Liver (tissue), 9 donors: ENCODE results near the gene COL8A1. TPM values are rescaled to one million over a fixed set of nuclear protein-coding genes. Genes with fewer than 3 reads are reported as not detected.

Source experiments
- DNase-seq: peaks from one replicate; pipeline ENCODE4 v3.0.0-alpha.2; 2017; ENCODE audit warnings: low spot score
- H3K27ac ChIP-seq, 2 donors: one replicate each; pipeline ENCODE4 v1.7.0; 2013; ENCODE audit warnings: inconsistent platforms in 2 of 2, low read length in 2 of 2, control low read depth in 1 of 2, low read depth in 1 of 2, mild to moderate bottlenecking in 1 of 2
- H3K27me3 ChIP-seq, 4 donors: one replicate each; pipeline versions ENCODE4 v1.6.1 to v1.7.0; 2013; ENCODE audit warnings: low read length in 3 of 4, inconsistent platforms in 1 of 4, mild to moderate bottlenecking in 1 of 4, moderate library complexity in 1 of 4; ENCODE audit not compliant: control insufficient read depth in 4 of 4, insufficient read depth in 4 of 4
- H3K36me3 ChIP-seq, 4 donors: one replicate each; pipeline versions ENCODE4 v1.6.1 to v1.7.0; 2013; ENCODE audit warnings: low read length in 3 of 4, mild to moderate bottlenecking in 3 of 4, low read depth in 1 of 4, moderate library complexity in 1 of 4; ENCODE audit not compliant: control insufficient read depth in 4 of 4, insufficient read depth in 3 of 4
- H3K4me1 ChIP-seq, 4 donors: one replicate each; pipeline versions ENCODE4 v1.6.1 to v1.7.0; 2013; ENCODE audit warnings: low read length in 3 of 4, mild to moderate bottlenecking in 3 of 4, moderate library complexity in 1 of 4; ENCODE audit not compliant: control insufficient read depth in 4 of 4, insufficient read depth in 4 of 4
- H3K4me3 ChIP-seq, 3 donors: one replicate each; pipeline versions ENCODE4 v1.6.1 to v1.7.0; 2013; ENCODE audit warnings: low read length in 3 of 3, control low read depth in 1 of 3, low read depth in 1 of 3, mild to moderate bottlenecking in 1 of 3
- H3K9ac ChIP-seq, 2 donors: one replicate each; pipeline ENCODE4 v1.7.0; 2013; ENCODE audit warnings: low read length in 2 of 2, mild to moderate bottlenecking in 2 of 2, moderate library complexity in 2 of 2, control low read depth in 1 of 2, low read depth in 1 of 2
- H3K9me3 ChIP-seq, 4 donors: one replicate each; pipeline versions ENCODE4 v1.6.1 to v1.7.0; 2013; ENCODE audit warnings: low read length in 3 of 4; ENCODE audit not compliant: control insufficient read depth in 4 of 4
- FOXA1 ChIP-seq: IDR thresholded peaks from 2 replicates; pipeline ENCODE4 v1.6.1; 2016; ENCODE audit warnings: antibody characterized with exemption
- FOXA2 ChIP-seq: IDR thresholded peaks from 2 replicates; pipeline ENCODE4 v1.6.1; 2016; ENCODE audit warnings: antibody characterized with exemption
- GABPA ChIP-seq, 2 donors: IDR thresholded peaks in 1 of 2; conservative IDR thresholded peaks in 1 of 2; 2 replicates each; pipeline ENCODE4 v1.6.1; 2016; ENCODE audit warnings: antibody characterized with exemption in 2 of 2, mild to moderate bottlenecking in 1 of 2, moderate library complexity in 1 of 2
- HNF4A ChIP-seq, 2 donors: conservative IDR thresholded peaks; 2 replicates each; pipeline ENCODE4 v1.6.1; 2016; ENCODE audit warnings: antibody characterized with exemption in 2 of 2, mild to moderate bottlenecking in 2 of 2
- HNF4G ChIP-seq: IDR thresholded peaks from 2 replicates; pipeline ENCODE4 v1.6.1; 2016; ENCODE audit warnings: antibody characterized with exemption
- JUND ChIP-seq, 2 donors: IDR thresholded peaks; 2 replicates each; pipeline ENCODE4 v1.6.1; 2016; ENCODE audit warnings: antibody characterized with exemption in 2 of 2
- NR2F2 ChIP-seq: IDR thresholded peaks from 2 replicates; pipeline ENCODE4 v1.6.1; 2016; ENCODE audit warnings: antibody characterized with exemption
- RAD21 ChIP-seq, 2 donors: IDR thresholded peaks; 2 replicates each; pipeline ENCODE4 v1.6.1; 2016; ENCODE audit warnings: antibody characterized with exemption in 2 of 2, mild to moderate bottlenecking in 2 of 2
- RXRA ChIP-seq, 2 donors: IDR thresholded peaks; 2 replicates each; pipeline ENCODE4 v1.6.1; 2017 to 2018; ENCODE audit warnings: antibody characterized with exemption in 2 of 2, mild to moderate bottlenecking in 1 of 2
- SP1 ChIP-seq: IDR thresholded peaks from 2 replicates; pipeline ENCODE4 v1.6.1; 2018; ENCODE audit warnings: antibody characterized with exemption, mild to moderate bottlenecking
- TAF1 ChIP-seq: conservative IDR thresholded peaks from 2 replicates; pipeline ENCODE4 v1.6.1; 2016; ENCODE audit warnings: antibody characterized with exemption, mild to moderate bottlenecking
- YY1 ChIP-seq: IDR thresholded peaks from 2 replicates; pipeline ENCODE4 v1.6.1; 2016; ENCODE audit warnings: antibody characterized with exemption, mild to moderate bottlenecking
- WGBS: extraction: QIAGEN DNeasy Blood & Tissue Kit; methylation state at CpG from one replicate; pipeline ENCODE4 v1.1.7; 2013; 5-methylcytosine and 5-hydroxymethylcytosine counted together
- polyA plus RNA-seq, 2 donors: library from polyadenylated mRNA; stranded (reverse) in 1 of 2; unstranded in 1 of 2; fragments of 200-250 nt in 1 of 2; fragments of >200 nt in 1 of 2; fragmentation: Nextera tagmentation in 1 of 2; extraction: Ambion mirVana in 1 of 2; gene quantifications; one replicate each; pipeline versions ENCODE4 v1.2.1 to v1.2.3, GENCODE V29; 2013 to 2015
- total RNA-seq, 2 donors: library from RNA; depleted of rRNA; stranded (reverse); fragments of >200 nt; gene quantifications; one replicate each; pipeline ENCODE4 v1.2.3, GENCODE V29; 2014
- TF ChIP-seq, protein P1 (sequence below): IDR thresholded peaks from 2 replicates; pipeline ENCODE4 v1.6.1; 2016; ENCODE audit warnings: antibody characterized with exemption, mild to moderate bottlenecking
- TF ChIP-seq, protein P2 (sequence below): IDR thresholded peaks from 2 replicates; pipeline ENCODE4 v1.6.1; 2016; ENCODE audit warnings: antibody characterized with exemption
- TF ChIP-seq, protein P3 (sequence below): IDR thresholded peaks from 2 replicates; pipeline ENCODE4 v1.6.1; 2016; ENCODE audit warnings: antibody characterized with exemption
- TF ChIP-seq, protein P4 (sequence below): fragments of 150-350 bp; IDR thresholded peaks from 2 replicates; pipeline ENCODE4 v1.5.1; 2017; ENCODE audit warnings: improper control_type of control experiment, low read depth, low read length; ENCODE audit not compliant: missing input control
- donor health status: healthy.
- donor health status: healthy.
- donor health status: healthy.
- donor health status: healthy.
- donor health status: healthy.

COL8A1 gene
- total and polyA plus RNA-seq, 4 donors: 0.14 to 2.2 (median 1.0) TPM

DNA sequence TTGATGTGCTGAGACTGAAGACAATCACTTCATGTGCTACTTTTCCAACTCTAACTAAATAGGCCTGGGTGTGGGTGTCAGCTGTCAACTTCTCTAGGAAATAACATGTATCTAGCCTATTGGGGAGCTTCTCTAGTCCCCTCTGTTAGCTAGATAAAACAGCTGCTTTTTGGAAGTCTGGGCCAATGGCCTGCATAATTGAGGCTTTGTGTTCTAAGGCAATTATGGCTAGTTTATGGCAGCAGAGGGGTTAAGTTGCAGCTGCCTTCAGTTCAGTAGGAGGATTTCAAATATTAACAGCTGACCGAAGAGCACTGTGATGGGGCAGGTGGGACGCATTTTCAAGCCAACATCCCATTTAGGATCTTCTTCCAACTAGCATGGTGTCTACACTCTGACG, 6.4 kb downstream of the COL8A1 start:
- Histone ChIP-seq H3K36me3 (no peaks in the 10 kb centered on the region), H3K27ac (no peak overlapping the region), H3K9ac (no peak overlapping the region), H3K4me3 (no peak overlapping the region), H3K9me3 (no peaks in the 10 kb centered on the region), H3K4me1 (no peaks in the 10 kb centered on the region), H3K27me3 (peaks cover 0 to 7% (median 2%) of the 10 kb centered on the region in 4 donors)
- 81% methylated on average over 3 of the region's 3 CpGs for WGBS
- DNase-seq: no peak
- TF ChIP-seq HNF4G (no peak), SP1 (no peak), GABPA (IDR thresholded peaks at IDR 0.05 in 1 of 2, conservative IDR thresholded peaks at IDR 0.05 in 1 of 2) (no peak), YY1 (no peak), FOXA2 (no peak), TAF1 (no peak), FOXA1 (no peak), RXRA (IDR thresholded peaks at IDR 0.05) (no peak), JUND (IDR thresholded peaks at IDR 0.05) (no peak), RAD21 (IDR thresholded peaks at IDR 0.05) (no peak), HNF4A (conservative IDR thresholded peaks at IDR 0.05) (no peak), NR2F2 (no peak)
- TF ChIP-seq, protein P1, sequence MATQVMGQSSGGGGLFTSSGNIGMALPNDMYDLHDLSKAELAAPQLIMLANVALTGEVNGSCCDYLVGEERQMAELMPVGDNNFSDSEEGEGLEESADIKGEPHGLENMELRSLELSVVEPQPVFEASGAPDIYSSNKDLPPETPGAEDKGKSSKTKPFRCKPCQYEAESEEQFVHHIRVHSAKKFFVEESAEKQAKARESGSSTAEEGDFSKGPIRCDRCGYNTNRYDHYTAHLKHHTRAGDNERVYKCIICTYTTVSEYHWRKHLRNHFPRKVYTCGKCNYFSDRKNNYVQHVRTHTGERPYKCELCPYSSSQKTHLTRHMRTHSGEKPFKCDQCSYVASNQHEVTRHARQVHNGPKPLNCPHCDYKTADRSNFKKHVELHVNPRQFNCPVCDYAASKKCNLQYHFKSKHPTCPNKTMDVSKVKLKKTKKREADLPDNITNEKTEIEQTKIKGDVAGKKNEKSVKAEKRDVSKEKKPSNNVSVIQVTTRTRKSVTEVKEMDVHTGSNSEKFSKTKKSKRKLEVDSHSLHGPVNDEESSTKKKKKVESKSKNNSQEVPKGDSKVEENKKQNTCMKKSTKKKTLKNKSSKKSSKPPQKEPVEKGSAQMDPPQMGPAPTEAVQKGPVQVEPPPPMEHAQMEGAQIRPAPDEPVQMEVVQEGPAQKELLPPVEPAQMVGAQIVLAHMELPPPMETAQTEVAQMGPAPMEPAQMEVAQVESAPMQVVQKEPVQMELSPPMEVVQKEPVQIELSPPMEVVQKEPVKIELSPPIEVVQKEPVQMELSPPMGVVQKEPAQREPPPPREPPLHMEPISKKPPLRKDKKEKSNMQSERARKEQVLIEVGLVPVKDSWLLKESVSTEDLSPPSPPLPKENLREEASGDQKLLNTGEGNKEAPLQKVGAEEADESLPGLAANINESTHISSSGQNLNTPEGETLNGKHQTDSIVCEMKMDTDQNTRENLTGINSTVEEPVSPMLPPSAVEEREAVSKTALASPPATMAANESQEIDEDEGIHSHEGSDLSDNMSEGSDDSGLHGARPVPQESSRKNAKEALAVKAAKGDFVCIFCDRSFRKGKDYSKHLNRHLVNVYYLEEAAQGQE: no peak
- TF ChIP-seq, protein P2, sequence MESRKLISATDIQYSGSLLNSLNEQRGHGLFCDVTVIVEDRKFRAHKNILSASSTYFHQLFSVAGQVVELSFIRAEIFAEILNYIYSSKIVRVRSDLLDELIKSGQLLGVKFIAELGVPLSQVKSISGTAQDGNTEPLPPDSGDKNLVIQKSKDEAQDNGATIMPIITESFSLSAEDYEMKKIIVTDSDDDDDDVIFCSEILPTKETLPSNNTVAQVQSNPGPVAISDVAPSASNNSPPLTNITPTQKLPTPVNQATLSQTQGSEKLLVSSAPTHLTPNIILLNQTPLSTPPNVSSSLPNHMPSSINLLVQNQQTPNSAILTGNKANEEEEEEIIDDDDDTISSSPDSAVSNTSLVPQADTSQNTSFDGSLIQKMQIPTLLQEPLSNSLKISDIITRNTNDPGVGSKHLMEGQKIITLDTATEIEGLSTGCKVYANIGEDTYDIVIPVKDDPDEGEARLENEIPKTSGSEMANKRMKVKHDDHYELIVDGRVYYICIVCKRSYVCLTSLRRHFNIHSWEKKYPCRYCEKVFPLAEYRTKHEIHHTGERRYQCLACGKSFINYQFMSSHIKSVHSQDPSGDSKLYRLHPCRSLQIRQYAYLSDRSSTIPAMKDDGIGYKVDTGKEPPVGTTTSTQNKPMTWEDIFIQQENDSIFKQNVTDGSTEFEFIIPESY: no peak
- TF ChIP-seq, protein P3, sequence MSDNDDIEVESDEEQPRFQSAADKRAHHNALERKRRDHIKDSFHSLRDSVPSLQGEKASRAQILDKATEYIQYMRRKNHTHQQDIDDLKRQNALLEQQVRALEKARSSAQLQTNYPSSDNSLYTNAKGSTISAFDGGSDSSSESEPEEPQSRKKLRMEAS: no peak
- TF ChIP-seq, protein P4, sequence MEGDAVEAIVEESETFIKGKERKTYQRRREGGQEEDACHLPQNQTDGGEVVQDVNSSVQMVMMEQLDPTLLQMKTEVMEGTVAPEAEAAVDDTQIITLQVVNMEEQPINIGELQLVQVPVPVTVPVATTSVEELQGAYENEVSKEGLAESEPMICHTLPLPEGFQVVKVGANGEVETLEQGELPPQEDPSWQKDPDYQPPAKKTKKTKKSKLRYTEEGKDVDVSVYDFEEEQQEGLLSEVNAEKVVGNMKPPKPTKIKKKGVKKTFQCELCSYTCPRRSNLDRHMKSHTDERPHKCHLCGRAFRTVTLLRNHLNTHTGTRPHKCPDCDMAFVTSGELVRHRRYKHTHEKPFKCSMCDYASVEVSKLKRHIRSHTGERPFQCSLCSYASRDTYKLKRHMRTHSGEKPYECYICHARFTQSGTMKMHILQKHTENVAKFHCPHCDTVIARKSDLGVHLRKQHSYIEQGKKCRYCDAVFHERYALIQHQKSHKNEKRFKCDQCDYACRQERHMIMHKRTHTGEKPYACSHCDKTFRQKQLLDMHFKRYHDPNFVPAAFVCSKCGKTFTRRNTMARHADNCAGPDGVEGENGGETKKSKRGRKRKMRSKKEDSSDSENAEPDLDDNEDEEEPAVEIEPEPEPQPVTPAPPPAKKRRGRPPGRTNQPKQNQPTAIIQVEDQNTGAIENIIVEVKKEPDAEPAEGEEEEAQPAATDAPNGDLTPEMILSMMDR: no peak
